ENCODE results near the gene ASIC4.
A peak's percentile ranks its signal among the peaks of the same experiment; 100 is the strongest.

Gene ASIC4

GRCh38 chr2:219531639-219532377 is 17.5 kb downstream of the ASIC4 start:
- TF ChIP-seq RAD21 (IDR thresholded peaks at IDR 0.05; ENCODE audit: low read depth) (no peak), TEAD4 (IDR thresholded peaks at IDR 0.05) (no peak), ZBTB7A (IDR thresholded peaks at IDR 0.05; ENCODE audit: low read depth) (no peak), USF1 (IDR thresholded peaks at IDR 0.05) (no peak), YY1 (IDR thresholded peaks at IDR 0.05; ENCODE audit: low read depth) (no peak), NFIC (IDR thresholded peaks at IDR 0.05) (no peak), TAF1 (IDR thresholded peaks at IDR 0.05; ENCODE audit: low read depth) (no peak), FOXM1 (IDR thresholded peaks at IDR 0.05; ENCODE audit: borderline replicate concordance, low read depth) (no peak), MAX (IDR thresholded peaks at IDR 0.05) (no peak), REST (IDR thresholded peaks at IDR 0.05; ENCODE audit: low read depth) (no peak), CREB1 (IDR thresholded peaks at IDR 0.05; ENCODE audit: low read depth) (no peak), EP300 (IDR thresholded peaks at IDR 0.05; ENCODE audit: borderline replicate concordance) (no peak), CEBPB (IDR thresholded peaks at IDR 0.05) (no peak), TCF12 (IDR thresholded peaks at IDR 0.05; ENCODE audit: low read depth) (no peak), EGR1 (IDR thresholded peaks at IDR 0.05) (no peak)

- no peak for TF ChIP-seq USF1 (IDR thresholded peaks at IDR 0.05)
- TF ChIP-seq TCF12 (IDR thresholded peaks at IDR 0.05; ENCODE audit: low read depth), result no peak
- no peak for TF ChIP-seq TAF1 (IDR thresholded peaks at IDR 0.05; ENCODE audit: low read depth)
- TF ChIP-seq RAD21 (IDR thresholded peaks at IDR 0.05; ENCODE audit: low read depth), result no peak
- TF ChIP-seq REST (IDR thresholded peaks at IDR 0.05; ENCODE audit: low read depth), result no peak
- TF ChIP-seq ZBTB7A (IDR thresholded peaks at IDR 0.05; ENCODE audit: low read depth), result no peak
- TF ChIP-seq EP300 (IDR thresholded peaks at IDR 0.05; ENCODE audit: borderline replicate concordance), result no peak
- no peak for TF ChIP-seq TEAD4 (IDR thresholded peaks at IDR 0.05)
- TF ChIP-seq CREB1 (IDR thresholded peaks at IDR 0.05; ENCODE audit: low read depth), result no peak
- no peak for TF ChIP-seq CEBPB (IDR thresholded peaks at IDR 0.05)
- TF ChIP-seq MAX (IDR thresholded peaks at IDR 0.05), result no peak
- TF ChIP-seq NFIC (IDR thresholded peaks at IDR 0.05), result no peak
- no peak for TF ChIP-seq EGR1 (IDR thresholded peaks at IDR 0.05)
- no peak for TF ChIP-seq FOXM1 (IDR thresholded peaks at IDR 0.05; ENCODE audit: borderline replicate concordance, low read depth)
- TF ChIP-seq YY1 (IDR thresholded peaks at IDR 0.05; ENCODE audit: low read depth), result no peak
Measured at GRCh38 chr2:219532378-219532649, 18.0 kb downstream of the ASIC4 start.

- TF ChIP-seq CREB1 (IDR thresholded peaks at IDR 0.05; ENCODE audit: low read depth), result no peak
- peak; percentile 57 for TF ChIP-seq TEAD4 (IDR thresholded peaks at IDR 0.05)
- TF ChIP-seq ZBTB7A (IDR thresholded peaks at IDR 0.05; ENCODE audit: low read depth), result no peak
- no peak for TF ChIP-seq TAF1 (IDR thresholded peaks at IDR 0.05; ENCODE audit: low read depth)
- TF ChIP-seq USF1 (IDR thresholded peaks at IDR 0.05), result no peak
- TF ChIP-seq FOXM1 (IDR thresholded peaks at IDR 0.05; ENCODE audit: borderline replicate concordance, low read depth), result no peak
- TF ChIP-seq EGR1 (IDR thresholded peaks at IDR 0.05), result no peak
- no peak for TF ChIP-seq REST (IDR thresholded peaks at IDR 0.05; ENCODE audit: low read depth)
Measured at GRCh38 chr2:219533930-219534661, 19.8 kb downstream of the ASIC4 start.
